ENCODE results near the gene RALGAPA2.

DNA sequence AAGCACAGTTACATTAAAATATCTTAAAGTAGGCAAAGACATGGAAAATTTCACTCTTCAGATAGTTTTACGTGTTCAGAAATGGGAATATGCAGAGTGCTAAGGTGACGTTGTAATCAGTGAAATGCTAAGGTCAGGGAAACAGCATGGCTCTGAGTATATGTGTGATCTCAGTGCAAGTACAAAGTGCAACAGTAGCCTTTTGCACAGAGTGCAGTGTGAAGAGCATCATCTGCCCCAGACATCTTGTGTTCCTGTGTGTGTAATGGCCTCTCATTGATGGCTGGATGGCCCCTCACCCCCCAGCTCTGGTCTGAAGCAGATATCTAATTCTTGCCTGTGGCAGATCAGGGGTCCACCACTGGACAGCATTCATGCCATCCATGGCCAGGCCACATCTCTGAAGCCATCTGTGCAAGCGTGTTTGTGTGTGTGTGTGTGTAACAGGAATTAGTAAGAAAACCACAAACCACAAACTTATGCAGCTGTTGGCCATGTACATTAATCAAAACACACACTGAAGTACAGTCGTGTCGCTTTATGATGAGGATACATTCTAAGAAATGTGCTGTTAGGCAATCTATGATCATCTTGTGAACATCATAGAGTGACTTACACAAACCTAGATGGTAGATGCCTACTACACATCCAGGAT is 165.1 kb downstream of the RALGAPA2 start:
- TF ChIP-seq POLR2A (IDR thresholded peaks at IDR 0.05) (no peak), POLR2AphosphoS5 (IDR thresholded peaks at IDR 0.05) (no peak), CTCF (IDR thresholded peaks at IDR 0.05) (no peak)

Data from breast epithelium (tissue), 3 donors.